KMS-11 (cell line): ENCODE results near the gene PITX1.
"Not testable (repeated sequence)": the region's sequence is repeated elsewhere in the genome, so short reads cannot be mapped to it uniquely, and the experiment has no call there.

Experiments used
- H2AFZ ChIP-seq: fragments of 200-600 bp; sonication (generic); 2 replicates; pipeline ENCODE4 v1.6.1; 2016; ENCODE audit warnings: antibody characterized with exemption, mixed run types, low read depth
- H3K27ac ChIP-seq: fragments of 200-600 bp; sonication (generic); 2 replicates; pipeline ENCODE4 v1.6.1; 2016; ENCODE audit warnings: mild to moderate bottlenecking, mixed run types
- H3K27me3 ChIP-seq: fragments of 200-600 bp; sonication (generic); 2 replicates; pipeline ENCODE4 v1.6.1; 2017; ENCODE audit warnings: mild to moderate bottlenecking, low read depth, mixed run types, moderate library complexity; ENCODE audit not compliant: insufficient read depth
- H3K36me3 ChIP-seq: fragments of 200-600 bp; sonication (generic); 2 replicates; pipeline ENCODE4 v1.6.1; 2017; ENCODE audit warnings: mild to moderate bottlenecking, mixed run types; ENCODE audit not compliant: insufficient read depth
- H3K4me1 ChIP-seq: fragments of 200-600 bp; sonication (generic); 2 replicates; pipeline ENCODE4 v1.6.1; 2016; ENCODE audit warnings: mild to moderate bottlenecking, low read depth, mixed run types; ENCODE audit not compliant: poor library complexity, severe bottlenecking
- H3K4me2 ChIP-seq: fragments of 200-600 bp; sonication (generic); 2 replicates; pipeline ENCODE4 v1.7.0; 2016; ENCODE audit warnings: mild to moderate bottlenecking, mixed run types
- H3K4me3 ChIP-seq: fragments of 200-600 bp; sonication (generic); IDR thresholded peaks from 2 replicates; pipeline ENCODE4 v1.6.1; 2017; ENCODE audit warnings: low read depth, low read length, mixed read lengths; ENCODE audit not compliant: insufficient read depth
- H3K79me2 ChIP-seq: fragments of 200-600 bp; sonication (generic); 2 replicates; pipeline ENCODE4 v1.6.1; 2016; ENCODE audit warnings: low read depth, mixed run types; ENCODE audit not compliant: insufficient read depth
- H3K9ac ChIP-seq: fragments of 200-600 bp; sonication (generic); 2 replicates; pipeline ENCODE4 v1.6.1; 2016; ENCODE audit warnings: mild to moderate bottlenecking, mixed run types
- H4K20me1 ChIP-seq: fragments of 200-600 bp; sonication (generic); 2 replicates; pipeline ENCODE4 v1.6.1; 2016; ENCODE audit warnings: mild to moderate bottlenecking, mixed run types; ENCODE audit not compliant: insufficient read depth
- TF ChIP-seq, protein P1 (sequence below): fragments of 200-600 bp; sonication (generic); conservative IDR thresholded peaks from 2 replicates; pipeline ENCODE4 v1.6.1; 2017; ENCODE audit warnings: low read depth, mild to moderate bottlenecking, antibody characterized with exemption, low read length, moderate library complexity, mixed read lengths

PITX1 gene

DNA sequence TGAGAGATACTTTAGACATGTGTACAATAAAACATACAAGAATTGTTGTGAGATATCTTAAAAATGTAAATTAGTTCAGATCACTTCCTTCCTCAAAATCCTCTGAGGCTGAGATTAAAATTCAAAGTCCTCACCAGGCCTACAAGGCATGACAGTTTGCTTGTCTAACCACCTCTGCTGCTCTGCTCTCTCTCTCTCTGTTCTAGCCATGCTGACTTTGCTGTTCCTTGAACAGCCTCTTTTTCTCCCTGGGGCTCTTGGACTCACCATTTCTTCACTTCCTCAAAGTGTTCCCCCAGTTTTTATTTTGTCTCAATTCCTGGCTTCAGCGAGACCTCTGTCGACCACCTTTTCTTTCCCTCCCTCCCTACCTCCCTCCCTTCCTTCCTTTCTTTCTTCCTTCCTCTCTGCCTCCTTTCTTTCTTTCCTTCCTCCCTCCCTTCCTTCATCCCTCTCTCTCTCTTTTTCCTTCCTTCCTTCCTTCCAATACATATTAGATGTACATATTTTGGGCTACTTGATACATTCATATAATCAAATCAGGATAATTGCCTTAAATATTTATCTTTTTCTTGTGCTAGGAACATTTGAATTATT, 39.4 kb downstream of the PITX1 start:
- H3K27me3 ChIP-seq, result no peaks in the 10 kb centered on the region
- no peak overlapping the region for H3K4me2 ChIP-seq
- H3K9ac ChIP-seq, result no peak overlapping the region

DNA sequence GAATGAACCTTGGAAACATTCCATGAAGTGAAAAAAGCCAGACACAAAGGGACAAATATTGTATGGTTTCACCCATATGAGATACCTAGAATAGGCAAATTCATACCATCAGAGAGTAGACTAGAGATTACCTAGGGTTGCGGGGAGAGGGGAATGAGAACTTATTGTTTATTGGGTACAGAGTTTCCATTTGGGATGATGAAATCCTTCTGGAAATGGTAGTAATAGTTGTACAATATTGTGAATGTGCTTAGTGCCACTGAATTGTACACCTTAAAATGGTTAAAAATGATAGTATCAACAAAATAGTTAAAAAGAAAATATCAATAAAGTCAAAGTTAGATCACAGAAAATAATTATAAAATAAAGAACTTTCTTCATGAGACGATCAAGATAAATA, 40.9 kb downstream of the PITX1 start:
- no peak overlapping the region for H3K4me2 ChIP-seq
- TF ChIP-seq, protein P1, sequence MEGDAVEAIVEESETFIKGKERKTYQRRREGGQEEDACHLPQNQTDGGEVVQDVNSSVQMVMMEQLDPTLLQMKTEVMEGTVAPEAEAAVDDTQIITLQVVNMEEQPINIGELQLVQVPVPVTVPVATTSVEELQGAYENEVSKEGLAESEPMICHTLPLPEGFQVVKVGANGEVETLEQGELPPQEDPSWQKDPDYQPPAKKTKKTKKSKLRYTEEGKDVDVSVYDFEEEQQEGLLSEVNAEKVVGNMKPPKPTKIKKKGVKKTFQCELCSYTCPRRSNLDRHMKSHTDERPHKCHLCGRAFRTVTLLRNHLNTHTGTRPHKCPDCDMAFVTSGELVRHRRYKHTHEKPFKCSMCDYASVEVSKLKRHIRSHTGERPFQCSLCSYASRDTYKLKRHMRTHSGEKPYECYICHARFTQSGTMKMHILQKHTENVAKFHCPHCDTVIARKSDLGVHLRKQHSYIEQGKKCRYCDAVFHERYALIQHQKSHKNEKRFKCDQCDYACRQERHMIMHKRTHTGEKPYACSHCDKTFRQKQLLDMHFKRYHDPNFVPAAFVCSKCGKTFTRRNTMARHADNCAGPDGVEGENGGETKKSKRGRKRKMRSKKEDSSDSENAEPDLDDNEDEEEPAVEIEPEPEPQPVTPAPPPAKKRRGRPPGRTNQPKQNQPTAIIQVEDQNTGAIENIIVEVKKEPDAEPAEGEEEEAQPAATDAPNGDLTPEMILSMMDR, result no peak

More for the DNA sequence above, 39.4 kb downstream of the PITX1 start:
- H3K4me1 ChIP-seq, result no peaks in the 10 kb centered on the region
- H2AFZ ChIP-seq, result no peak overlapping the region
- no peaks in the 10 kb centered on the region for H3K79me2 ChIP-seq
- H3K36me3 ChIP-seq, result no peaks in the 10 kb centered on the region
- TF ChIP-seq, protein P1, result no peak
- H3K27ac ChIP-seq, result no peak overlapping the region
- H4K20me1 ChIP-seq, result no peaks in the 10 kb centered on the region
- H3K4me3 ChIP-seq, result no peak overlapping the region

DNA sequence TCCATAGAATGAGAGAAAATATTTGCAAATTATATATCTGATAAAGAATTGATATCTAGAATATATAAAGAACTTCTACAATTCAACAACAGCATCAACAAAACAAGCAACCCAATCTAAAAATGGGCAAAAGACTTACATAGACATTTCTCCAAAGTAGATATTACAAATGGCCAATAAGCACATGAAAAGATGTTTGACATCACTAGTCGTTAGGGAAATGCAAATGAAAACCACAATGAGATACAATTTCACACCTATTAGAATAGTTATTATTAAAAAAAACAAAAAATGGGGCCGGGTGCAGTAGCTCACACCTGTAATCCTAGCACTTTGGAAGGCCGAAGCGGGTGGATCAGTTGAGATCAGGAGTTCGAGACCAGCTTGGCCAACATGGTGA, 41.9 kb downstream of the PITX1 start:
- Histone ChIP-seq H3K4me1 (no peaks in the 10 kb centered on the region), H4K20me1 (no peaks in the 10 kb centered on the region), H3K27me3 (no peaks in the 10 kb centered on the region), H3K9ac (no peak overlapping the region), H3K79me2 (no peaks in the 10 kb centered on the region), H3K4me3 (no peak overlapping the region), H3K27ac (no peak overlapping the region), H3K4me2 (no peak overlapping the region), H3K36me3 (no peaks in the 10 kb centered on the region), H2AFZ (no peak overlapping the region)
- TF ChIP-seq, protein P1, result no peak

More for the DNA sequence above, 40.9 kb downstream of the PITX1 start:
- no peak overlapping the region for H2AFZ ChIP-seq
- H3K9ac ChIP-seq, result no peak overlapping the region
- H3K36me3 ChIP-seq, result no peaks in the 10 kb centered on the region
- no peak overlapping the region for H3K27ac ChIP-seq
- no peaks in the 10 kb centered on the region for H4K20me1 ChIP-seq
- no peak overlapping the region for H3K4me3 ChIP-seq
- no peaks in the 10 kb centered on the region for H3K27me3 ChIP-seq
- no peaks in the 10 kb centered on the region for H3K79me2 ChIP-seq
- no peaks in the 10 kb centered on the region for H3K4me1 ChIP-seq

DNA sequence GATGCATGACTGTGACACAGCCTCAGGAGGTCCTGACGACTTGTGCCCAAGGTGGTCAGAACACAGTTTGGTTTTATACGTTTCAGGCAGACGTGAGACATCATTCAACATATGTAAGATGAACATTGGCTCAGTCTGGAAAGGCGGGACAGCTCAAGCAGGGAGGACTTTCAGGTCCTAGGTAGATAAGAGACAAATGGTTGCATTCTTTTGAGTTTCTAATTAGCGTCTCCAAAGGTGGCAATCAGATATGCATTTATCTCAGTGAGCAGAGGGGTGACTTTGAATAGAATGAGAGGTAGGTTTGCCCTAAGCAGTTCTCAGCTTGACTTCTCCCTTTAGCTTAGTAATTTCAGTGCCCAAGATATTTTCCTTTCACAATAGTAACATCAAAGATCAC, 43.8 kb downstream of the PITX1 start:
- not testable (repeated sequence) for H3K9ac ChIP-seq, H3K4me3 ChIP-seq, H3K27me3 ChIP-seq, H3K4me2 ChIP-seq, H2AFZ ChIP-seq, H3K36me3 ChIP-seq, H4K20me1 ChIP-seq, H3K27ac ChIP-seq, H3K79me2 ChIP-seq, H3K4me1 ChIP-seq

DNA sequence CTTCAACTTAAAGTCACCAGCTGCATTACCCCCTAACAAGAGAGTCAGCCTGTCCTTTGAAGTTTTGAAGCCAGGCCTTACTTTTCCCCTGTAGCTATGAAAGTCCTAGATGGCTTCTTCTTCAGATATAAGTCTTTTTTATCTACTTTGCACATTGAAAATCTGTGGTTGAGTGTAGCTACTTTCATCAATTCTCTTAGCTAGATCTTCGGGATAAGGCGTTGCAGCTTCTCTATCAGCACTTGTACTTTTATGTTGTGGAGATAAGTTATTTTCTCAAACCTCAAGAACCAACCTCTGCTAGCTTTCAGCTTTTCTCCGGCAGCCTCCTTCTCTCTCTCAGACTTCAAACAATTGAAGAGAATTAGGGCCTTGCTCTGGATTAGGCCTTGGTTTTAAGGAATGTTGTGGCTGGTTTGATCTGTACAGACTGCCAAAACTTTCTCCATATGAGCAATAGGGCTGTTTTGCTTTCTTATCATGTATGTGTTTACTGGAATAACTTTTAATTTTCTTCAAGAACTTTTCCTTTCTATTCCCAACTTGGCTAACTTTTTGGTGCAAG, 44.7 kb downstream of the PITX1 start:
- Histone ChIP-seq H3K4me2 (no peak overlapping the region), H2AFZ (no peak overlapping the region), H3K79me2 (no peaks in the 10 kb centered on the region), H3K4me3 (no peak overlapping the region), H3K4me1 (no peaks in the 10 kb centered on the region), H3K27ac (no peak overlapping the region), H4K20me1 (no peaks in the 10 kb centered on the region), H3K9ac (no peak overlapping the region), H3K36me3 (no peaks in the 10 kb centered on the region), H3K27me3 (no peaks in the 10 kb centered on the region)
- TF ChIP-seq, protein P1, result no peak
